HG03045 (cell line): ENCODE data around the gene DNTT.

ENCODE experiments used
- ATAC-seq: cut with Tn5 transposase; IDR thresholded peaks from one replicate; pipeline ENCODE4 v1.9.1; 2021; ENCODE audit warnings: mild to moderate bottlenecking, moderate library complexity; ENCODE audit not compliant: unreplicated experiment

Gene DNTT

DNA sequence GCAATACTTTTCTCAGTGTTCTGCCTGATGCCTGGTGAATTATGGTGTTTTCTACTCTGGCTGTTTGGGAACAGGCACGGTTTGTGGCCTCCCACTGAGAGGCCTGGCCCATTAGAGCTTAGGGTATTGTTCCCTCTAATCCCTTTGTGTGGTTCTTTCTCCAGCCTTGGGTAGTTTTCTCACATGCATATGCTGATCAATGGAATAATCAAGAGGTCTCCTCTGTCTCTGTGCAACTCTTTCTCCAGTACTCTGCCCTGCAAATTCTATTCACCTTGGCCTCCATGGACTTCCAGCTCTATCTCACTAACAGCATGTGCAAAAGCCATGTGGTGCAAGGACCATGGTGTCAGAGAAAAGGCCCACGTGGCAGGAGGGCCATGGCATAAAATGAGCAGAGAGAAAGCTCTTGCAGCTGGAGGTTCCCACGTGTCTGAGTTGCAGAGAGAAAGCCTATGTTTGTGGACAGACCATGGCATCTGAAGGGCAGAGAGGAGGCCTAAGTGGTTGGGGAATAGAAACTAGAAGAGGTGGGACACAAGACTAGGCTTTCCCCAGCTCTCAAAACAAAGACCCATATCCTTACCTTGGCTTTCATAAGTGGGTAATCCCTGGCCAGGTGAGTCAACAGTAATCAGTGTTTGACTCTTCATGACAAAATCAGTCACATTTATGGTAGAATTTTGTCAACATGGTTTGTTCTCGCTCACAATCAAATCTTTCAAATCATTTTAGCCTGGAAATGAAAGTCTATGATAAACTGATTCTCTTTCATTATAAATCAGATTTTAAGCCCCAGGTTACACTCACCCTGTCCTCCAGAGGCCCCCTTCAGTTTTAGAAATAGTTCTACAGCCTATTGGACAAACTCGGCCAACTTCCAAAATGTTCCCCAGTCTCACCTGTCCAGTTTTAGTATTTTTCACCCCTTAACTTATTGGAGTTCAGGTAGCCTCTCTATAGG is 37.3 kb downstream of the DNTT start:
- ATAC-seq, result peak; percentile 44

DNA sequence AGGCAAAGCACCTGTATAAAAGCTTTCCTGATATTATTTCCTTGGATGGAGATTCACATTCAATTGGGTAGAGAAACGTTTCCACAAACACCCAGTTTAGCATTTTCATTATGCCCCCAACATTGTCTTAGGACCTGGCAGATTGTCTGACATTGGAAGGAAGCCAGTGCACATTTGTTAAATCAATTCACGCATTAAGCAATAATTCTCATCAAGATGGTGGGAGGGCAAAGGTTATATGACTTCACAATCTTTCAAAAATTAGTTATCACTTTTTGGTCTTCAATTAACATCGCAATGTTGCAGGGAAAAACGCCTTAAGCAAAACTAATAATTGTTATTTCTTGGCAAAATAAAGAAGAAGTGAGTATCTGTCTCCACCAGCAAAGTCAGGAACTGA is 38.2 kb downstream of the DNTT start:
- no peak for ATAC-seq

DNA sequence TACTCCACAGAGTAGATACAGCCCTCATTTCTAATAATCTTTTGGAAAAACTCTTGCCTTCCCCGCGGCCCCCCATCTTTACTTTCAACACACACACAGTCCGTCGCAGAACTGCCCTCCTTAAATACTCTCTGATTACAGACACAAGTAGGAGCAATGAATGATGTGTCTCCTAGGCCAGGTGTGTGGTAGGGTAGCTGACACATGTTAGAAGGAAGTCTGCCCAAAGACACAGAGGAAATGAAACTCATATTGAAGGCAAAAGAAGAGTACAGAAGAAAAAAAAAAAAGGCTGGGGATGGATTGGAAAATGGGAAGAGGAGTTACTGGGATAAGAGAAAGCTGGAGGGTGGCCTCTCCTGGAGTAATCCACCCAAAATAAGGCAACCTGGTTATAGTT is 39.9 kb downstream of the DNTT start:
- ATAC-seq, result no peak

DNA sequence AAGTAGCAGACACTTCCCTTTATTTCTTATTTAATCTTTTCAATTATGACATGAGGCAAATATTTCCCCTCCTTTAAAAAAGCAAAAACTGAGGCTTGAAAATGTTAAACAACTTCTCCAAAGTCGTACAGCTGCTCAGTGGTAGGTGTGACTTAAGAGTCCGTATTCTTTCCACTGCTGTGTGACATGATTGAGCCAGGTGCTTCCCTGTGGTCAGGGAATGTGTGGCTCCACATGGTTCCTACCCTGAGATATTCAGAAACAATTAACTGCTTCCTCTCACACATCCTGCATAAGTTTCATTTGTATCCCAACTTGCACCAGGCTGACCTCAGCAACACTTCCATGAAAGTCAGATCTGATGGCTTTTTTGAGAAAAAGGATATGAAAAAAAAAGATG is 41.0 kb downstream of the DNTT start:
- ATAC-seq, result no peak

DNA sequence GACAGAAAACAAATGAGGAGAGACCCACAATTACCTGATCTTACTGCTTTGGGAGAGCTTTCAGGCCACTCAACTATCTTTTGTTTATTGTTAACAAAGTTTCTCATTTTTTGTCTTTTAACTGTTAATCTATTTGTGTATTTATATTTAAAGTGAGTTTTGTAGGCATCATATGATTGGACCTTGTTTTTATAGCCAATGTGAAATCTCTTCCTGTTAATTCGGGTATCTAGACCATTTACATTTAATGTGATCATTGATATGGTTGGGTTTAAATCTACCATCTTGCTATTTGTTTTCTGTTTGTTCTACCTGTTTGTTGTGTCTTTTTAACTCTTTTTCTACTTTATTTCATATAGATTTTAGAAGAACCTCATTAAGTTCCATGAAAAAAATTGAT is 42.1 kb downstream of the DNTT start:
- ATAC-seq, result no peak

DNA sequence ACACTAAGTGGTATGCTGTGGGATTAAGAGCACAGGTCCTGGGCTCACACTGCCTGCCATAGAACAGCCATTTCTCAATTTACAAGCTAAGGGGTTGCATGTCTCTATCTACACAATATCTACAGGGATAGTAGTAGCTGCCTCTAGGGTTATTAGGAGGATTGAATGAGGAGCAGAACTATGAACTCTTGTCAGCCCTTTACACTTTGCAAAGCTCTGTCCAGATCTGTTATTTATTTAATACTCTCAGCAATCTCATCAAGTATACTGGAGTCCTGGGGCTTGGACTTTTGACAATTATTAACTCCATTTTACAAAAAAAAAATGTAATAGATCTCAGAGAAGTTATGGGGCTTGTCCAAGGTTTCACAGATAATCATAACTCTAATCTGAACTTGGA is 47.8 kb downstream of the DNTT start:
- no peak for ATAC-seq

DNA sequence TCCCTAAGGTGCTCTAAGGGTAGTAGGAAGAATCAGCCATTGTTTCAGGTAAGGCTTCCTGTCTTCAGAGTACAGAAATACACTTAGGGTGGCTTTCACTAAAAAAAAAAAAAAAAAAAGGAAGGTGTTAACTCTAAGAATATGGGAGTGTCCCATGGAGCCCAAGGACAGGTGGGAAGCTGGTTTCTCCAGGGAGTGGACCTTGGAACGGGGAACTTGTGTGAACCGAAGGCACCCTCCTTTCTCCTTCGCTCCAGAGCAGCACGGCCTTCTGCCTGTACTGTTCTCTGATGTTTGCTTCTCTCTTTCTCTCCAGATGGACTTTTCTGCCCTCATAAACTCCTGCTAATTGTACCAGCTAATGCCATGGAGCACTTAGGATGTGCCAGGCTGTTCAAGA is 48.3 kb downstream of the DNTT start:
- ATAC-seq, result no peak

DNA sequence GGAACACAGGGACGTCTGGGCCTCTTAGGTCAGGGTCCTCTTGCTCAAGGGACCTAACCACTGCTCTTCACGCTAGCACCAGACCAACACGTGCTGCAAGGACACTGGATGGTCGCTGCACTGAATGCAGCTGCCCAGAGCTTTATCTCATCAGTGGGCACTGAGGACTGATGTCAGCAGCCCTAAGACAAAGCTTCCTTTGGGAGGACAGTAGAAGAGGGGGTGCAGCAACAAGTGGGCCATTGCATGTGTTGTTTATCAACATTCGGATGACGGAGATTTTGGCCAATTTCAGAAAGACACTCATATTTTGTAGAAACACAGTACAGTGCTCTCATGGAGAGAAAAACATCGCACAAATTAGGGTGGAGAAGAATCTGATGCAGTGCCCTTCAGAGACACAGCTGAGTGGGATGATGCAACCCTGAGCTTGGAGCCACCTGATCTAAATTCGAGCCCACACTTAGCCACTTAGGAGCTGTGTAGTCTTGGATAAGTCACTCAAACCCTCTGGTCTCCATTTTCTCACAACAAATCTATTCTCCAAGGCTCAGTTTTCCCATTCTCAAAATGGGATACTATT is 52.9 kb downstream of the DNTT start:
- ATAC-seq, result no peak

DNA sequence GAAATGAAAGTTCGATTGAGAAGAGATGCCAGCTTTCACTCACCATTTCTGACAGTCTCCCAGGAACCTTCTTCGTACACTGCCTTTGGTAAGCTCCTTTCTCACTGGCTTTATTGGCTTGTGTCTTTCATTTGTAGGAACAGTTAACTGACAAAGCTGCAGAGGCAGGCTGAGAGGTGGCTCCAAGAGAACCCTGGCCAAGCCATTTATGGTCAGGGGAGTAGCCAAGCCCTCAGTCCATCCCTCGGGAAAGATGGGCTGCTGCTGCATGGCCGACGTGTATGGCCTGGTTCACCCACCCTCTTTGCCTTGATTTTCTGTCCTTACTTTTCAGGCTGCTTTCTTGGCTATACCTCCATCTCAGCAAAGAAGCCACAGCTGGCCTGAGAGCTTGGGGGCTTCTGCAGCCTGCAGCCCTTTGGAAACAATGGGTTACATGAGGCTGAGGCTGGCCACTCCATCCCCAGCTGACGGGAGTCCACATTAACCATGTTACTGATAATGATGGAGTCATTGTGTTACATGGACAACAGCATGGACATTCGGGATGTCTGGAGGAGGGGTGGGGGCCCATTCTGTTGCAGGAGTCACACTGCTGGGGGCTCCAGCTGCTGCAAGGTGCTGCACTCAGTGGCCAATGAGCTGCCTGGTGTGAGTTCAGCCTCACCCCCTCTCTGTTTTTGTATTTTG is 54.8 kb downstream of the DNTT start, which contains the start of gene OPALIN:
Gene OPALIN (minus strand): TSS at position 152 of the 690 bp plus-strand sequence. CDS start 106 bp downstream, at position 46.
- ATAC-seq, result no peak

DNA sequence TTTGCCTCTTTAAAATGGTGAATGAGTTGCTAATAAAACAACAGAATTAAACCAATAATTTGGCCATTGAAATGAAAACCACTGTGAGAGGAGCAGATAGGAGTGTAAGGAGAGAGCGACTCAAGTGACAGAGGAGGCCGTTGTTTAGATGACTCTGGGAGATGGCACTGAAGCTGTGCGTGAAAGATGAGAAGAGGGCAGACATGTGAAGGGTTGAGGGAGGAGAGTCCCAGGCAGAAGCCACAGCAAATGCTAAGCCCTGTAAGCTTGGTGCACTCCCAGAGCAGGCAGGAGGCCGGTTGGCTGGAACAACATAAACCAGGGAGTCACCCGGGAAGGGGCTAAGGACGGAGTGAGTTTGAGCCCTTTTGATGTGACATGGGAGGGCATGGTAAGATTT is 55.4 kb downstream of the DNTT start:
- ATAC-seq, result no peak

DNA sequence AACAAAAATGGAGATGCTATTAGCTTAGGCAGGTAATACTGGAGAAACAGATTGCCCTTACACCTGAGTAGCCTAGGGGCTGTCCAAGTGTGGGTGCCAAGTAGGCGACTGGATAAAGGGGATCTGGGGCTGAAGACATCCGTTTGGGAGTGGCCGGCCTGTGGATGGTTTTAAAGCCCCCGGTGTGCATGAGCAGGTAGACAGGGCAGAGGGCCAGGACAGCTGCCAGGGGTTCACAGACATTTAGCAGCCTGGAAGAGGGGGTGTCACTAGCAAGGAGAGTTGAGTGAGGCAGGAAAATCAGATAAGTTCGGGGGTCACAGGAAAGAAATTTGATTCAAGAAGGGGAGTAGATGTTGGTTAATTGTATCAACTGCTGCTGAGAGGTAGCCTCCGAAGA is 56.1 kb downstream of the DNTT start:
- no peak for ATAC-seq

DNA sequence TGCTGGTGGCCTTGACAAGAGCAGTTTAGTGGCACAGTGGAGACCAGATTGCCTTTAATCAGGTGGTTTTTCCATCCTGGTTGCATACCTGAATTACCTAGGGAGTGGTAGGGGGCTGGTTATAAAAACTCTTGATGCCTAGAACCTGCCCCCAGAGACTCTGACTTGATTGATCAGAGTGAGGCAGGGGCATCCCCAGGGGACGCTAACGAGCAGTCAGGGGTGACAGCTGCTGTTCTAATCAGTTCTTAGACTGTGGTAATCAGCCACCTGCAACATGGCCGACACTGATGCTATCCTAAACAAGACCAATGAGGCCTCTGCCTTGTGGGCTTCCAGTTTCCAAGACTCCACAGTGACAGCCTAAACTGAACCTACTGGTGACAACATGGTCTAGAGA is 56.5 kb downstream of the DNTT start:
- no peak for ATAC-seq

DNA sequence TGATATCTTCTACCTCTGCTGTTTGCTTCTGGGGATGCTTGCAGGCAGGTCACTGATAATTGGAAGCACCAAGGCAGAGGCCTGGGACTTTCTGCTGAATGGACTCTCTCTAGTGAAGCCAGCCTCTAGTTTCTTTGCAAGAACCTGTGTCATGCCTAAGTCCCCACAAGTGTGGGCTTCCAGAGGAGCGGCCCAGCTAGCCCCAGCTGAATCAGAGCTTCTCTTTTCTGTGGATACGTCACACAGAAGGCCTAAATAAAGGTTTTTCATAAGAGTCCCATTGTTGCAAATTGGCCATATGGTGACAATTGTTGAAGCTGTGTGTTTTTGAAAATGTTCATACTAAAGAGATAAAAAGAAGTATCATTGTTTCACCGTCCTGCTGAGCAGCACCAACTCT is 61.3 kb downstream of the DNTT start:
- no peak for ATAC-seq

DNA sequence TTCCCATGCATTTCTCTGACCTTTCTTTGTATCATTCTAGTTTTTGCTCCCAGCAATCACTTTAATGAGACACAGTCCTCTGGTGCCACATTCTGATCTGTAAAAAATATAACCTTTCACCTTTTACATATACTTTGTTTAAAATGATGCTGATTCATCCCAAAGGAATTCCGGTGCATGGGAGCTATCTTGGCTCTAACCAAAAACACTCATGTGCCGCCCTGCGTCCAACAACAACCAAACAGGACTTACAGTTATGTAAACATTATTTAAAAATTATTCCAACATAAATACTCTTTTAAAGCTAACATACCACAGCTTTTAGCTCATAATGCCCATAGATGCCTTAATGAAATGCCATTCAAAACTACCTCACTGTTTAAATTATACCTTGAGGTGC is 62.3 kb downstream of the DNTT start:
- no peak for ATAC-seq

DNA sequence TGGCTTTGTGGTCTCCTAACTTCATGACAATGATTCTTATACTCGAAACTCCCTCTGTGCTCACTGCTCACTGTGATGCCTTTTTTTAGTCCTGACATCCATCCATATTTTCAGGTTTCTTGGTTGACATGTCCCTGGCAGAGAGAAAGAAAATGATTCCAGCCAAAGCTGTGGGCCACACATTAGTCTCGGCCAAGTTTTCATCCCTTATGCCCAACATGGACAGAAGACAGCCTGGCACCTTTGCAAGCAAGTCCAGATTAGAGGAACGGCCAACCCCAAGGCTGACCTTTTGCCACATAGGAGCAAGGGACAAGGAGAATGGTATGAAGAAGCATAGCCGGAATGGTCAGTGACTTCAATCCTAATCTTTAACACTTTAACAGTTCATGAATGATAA is 63.2 kb downstream of the DNTT start:
- no peak for ATAC-seq

DNA sequence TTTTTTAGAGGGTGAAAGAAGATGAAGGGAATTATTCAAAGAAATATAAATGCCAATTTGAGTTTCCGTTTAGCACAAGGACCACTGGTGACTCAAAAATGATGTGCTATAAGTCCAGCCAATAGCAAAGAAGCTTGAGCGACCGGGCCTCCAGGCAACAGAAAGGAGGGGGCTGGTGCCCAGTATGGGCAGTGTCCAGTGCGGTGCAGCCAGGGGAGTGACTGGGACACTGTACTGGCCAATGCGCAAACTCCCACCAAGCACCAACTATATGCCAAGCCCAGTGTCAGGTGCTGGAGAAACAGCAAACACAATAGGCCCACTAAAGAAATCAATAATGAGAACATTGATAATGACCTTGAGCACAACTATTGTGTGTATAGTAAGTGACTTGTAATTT is 64.7 kb downstream of the DNTT start:
- no peak for ATAC-seq

DNA sequence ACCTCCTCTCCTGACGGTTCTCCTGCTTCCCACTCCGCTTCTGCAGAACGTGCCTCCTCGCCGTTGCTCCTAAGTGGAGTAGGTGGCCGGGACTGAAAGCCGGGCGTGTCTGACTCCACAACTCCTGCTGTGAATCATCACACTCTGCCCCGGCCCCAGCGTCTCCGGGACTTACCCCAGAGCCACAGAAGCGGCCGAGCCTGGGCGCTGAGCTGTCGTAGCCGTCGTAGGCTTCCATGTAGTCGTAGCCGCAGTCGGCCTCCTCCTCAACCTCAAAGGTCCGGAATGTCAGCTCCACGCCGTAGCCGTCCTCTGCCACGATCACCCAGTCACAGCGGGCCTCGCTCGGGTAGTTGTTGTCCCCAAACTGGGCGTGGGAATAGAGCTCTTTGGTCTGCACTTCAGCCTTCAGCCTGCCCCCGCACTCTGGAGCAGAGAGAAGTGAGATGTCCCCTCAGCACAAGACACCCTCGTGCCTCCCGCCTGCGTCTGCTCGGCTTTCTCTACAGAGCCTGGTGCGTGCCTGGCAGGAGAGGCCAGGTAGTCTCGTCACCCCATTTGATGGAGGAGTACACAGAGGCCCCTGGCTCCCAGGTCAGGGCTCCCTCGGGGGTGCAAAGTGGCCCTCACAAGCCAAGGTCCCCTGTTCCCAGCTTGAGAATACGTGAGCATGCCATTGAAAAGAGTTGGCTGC is 65.8 kb downstream of the DNTT start:
- no peak for ATAC-seq

DNA sequence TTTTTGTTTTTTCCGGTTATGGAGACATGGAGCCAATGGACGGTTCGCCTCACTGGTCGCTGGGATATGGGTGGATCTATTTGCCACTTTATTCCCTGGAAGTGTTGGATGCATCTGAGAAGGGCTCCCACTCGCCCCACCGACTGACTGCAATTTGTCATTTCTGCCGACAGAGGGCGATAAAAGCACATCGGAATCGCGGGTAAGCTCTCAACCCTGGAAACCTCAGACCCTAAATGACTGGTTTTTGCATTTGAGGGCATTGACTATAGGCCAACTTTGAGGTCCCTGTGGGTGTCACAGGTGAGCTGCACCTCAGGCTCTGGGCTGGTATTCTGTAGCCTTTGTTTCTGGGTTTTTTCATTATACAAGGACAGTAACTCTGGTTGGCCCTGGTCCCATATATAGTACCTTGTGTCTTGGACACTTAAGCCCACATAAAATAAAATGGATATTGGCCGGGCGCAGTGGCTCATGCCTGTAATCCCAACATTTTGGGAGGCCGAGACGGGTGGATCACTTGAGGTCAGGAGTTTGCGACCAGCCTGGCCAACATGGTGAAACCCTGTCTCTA is 66.4 kb downstream of the DNTT start:
- no peak for ATAC-seq

DNA sequence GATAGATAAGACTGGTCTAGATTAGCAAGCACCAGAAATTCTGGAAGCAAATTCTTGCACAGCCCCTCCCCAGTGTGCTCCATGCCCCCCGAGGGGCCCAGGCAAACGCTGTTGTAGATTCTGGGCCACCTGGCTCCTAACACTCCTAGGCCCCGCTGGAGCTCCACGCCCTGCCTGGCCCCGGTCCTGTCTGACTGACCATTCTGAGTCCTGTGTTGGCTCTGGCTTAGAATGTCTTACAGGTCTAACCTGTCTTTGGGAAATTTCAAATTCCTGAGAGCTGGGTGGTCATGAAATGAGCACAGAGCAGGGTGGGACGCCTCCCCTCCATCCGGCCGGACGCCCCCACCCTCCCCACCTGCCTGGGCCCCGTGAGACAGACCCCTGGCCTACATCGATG is 67.1 kb downstream of the DNTT start:
- no peak for ATAC-seq

DNA sequence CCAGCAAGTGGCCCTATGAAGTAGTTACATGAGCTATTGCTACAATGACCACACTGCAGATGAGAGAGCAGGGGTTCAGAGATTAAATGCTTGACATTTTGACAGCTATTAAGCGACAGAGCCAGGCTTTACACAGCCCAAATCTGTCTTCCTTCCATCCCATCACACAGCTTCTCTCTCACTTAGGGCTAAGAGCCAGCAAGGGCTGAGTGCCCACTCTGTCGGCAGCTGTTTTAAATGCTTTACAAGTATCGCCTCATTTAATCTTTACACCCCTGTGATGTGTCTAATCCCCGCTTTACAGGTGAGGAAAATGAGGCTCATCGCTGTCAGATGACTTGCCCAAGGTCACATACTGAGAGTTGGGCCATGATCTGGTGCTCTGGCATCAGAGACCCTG is 69.8 kb downstream of the DNTT start:
- ATAC-seq, result no peak

DNA sequence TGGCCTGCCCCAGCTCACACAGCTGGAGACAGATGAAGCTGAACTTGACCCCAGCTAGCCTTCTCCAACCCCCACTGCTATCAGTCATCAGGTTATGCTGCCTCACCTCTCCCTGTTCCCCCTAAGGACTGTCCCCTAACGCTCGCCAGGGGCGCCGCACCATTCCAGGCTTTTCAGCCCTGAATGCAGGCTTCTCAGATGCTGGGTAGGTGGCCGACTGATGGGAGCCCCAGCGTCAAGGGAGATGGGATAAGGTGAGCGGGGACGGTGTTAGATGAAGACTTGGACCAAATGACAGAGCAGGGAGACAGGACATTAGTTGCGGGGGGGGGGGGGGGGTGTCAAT is 70.4 kb downstream of the DNTT start:
- ATAC-seq, result no peak
